Motor neuron (in vitro differentiated cells): ENCODE results near the gene CCDC92B. TPM values are rescaled to one million over a fixed set of nuclear protein-coding genes. Genes with fewer than 3 reads are reported as not detected.

Experiments used
- ATAC-seq, 8 experiments: fragments of 200-7000 bp; cut with Tn5 transposase; replicated peaks in 6 of 8; 2 replicates each; pipeline ENCODE4 v1.8.0; 2021; ENCODE audit warnings: mild to moderate bottlenecking in 8 of 8, moderate library complexity in 8 of 8
- H3K27ac ChIP-seq, 2 donors: fragments of 250-450 bp; sonication (Bioruptor Pico); 2 replicates each; pipeline ENCODE4 v1.9.0; 2021; ENCODE audit warnings: antibody characterized with exemption in 2 of 2, mild to moderate bottlenecking in 2 of 2, moderate library complexity in 1 of 2
- H3K4me1 ChIP-seq, 2 donors: fragments of 250-450 bp; sonication (Bioruptor Pico); replicated peaks in 1 of 2; 2 replicates each; pipeline ENCODE4 v1.6.1; 2021; ENCODE audit warnings: antibody characterized with exemption in 2 of 2, mild to moderate bottlenecking in 2 of 2, moderate library complexity in 1 of 2
- H3K4me3 ChIP-seq, 5 donors: fragments of 250-450 bp; sonication (Bioruptor Pico); 2 replicates each; pipeline ENCODE4 v1.9.0; 2021; ENCODE audit warnings: antibody characterized with exemption in 5 of 5, mild to moderate bottlenecking in 5 of 5, moderate library complexity in 4 of 5
- WGBS, 10 experiments: fragments of 450-650 bp; shearing (Covaris generic); methylation state at CpG; one replicate each; pipeline ENCODE4 v1.0.0; 2022; 5-methylcytosine and 5-hydroxymethylcytosine counted together
- in situ Hi-C, 9 experiments: fragments of 400-800 bp; cut with MboI; loops; one replicate each; pipeline ENCODE4 v1.15.0; 2021; ENCODE audit warnings: low sequenced_read_pairs in 9 of 9, low pct_unique_long_range_greater_than_20kb in 2 of 9; ENCODE audit not compliant: unreplicated experiment in 9 of 9
- total RNA-seq, 8 experiments: library from RNA; unstranded; fragments of 300-600 nt; gene quantifications; 2 replicates each; pipeline versions ENCODE4 v1.2.3 to v1.2.4, GENCODE V29; 2022

Gene CCDC92B
- total RNA-seq = 1 to 10 TPM in 5 of 8 experiments, under 1 TPM in 3; 0.15 to 2.9 (median 1.2) TPM

GRCh38 chr17:2749058-2749783 lies at the start of gene CCDC92B:
Gene CCDC92B (minus strand): TSS chr17:2749652. CDS start chr17:2735145, 14,507 bp downstream.
- Histone ChIP-seq H3K4me1 (peaks cover 0 to 3% of the 10 kb centered on the region in 2 donors), H3K27ac (peak within 1 kb of the TSS in 1 of 2 donors; percentile 81), H3K4me3 (peak within 1 kb of the TSS; percentile 48 to 84 (median 63))
- in situ Hi-C loops = no loop called here
- peak in 6 of 8 experiments; percentile 28 to 80 (median 74) for ATAC-seq
- WGBS, 10 experiments = no CpG with 5 or more reads among the region's 76 CpGs

- in situ Hi-C loops = no loop called here
- 83% methylated on average over 8 of the region's 11 CpGs; no CpG with 5 or more reads in 9 of the 10 experiments for WGBS, 10 experiments
- no peak overlapping the region for H3K4me3 ChIP-seq
- H3K27ac ChIP-seq = no peak overlapping the region
- no peaks in the 10 kb centered on the region for H3K4me1 ChIP-seq
- ATAC-seq = peak in 2 of 8 experiments; percentile 24 to 65
These were observed 49.2 kb upstream of the CCDC92B start for GRCh38 chr17:2798678-2799077.

- Histone ChIP-seq H3K4me1 (no peaks in the 10 kb centered on the region), H3K27ac (no peak overlapping the region), H3K4me3 (no peak overlapping the region)
- no peak for ATAC-seq
- in situ Hi-C loops = no loop called here
- 0 to 100% (median 80%) methylated on average over 1 to 9 of the region's 11 CpGs; no CpG with 5 or more reads in 5 of the 10 experiments for WGBS, 10 experiments
These were observed 48.7 kb upstream of the CCDC92B start for GRCh38 chr17:2798188-2798587.

- WGBS, 10 experiments = 80 to 100% methylated on average over 3 of the region's 11 CpGs; no CpG with 5 or more reads in 8 of the 10 experiments
- ATAC-seq = peak in 1 of 8 experiments; percentile 8
- H3K27ac ChIP-seq = no peak overlapping the region
- H3K4me1 ChIP-seq = no peaks in the 10 kb centered on the region
- in situ Hi-C loops = no loop called here
- no peak overlapping the region for H3K4me3 ChIP-seq
These were observed 48.2 kb upstream of the CCDC92B start for GRCh38 chr17:2797637-2798036.

GRCh38 chr17:2797226-2797625 lies 47.8 kb upstream of the CCDC92B start:
- in situ Hi-C loops = no loop called here
- Histone ChIP-seq H3K4me1 (no peaks in the 10 kb centered on the region), H3K4me3 (no peak overlapping the region), H3K27ac (no peak overlapping the region)
- peak in 4 of 8 experiments; percentile 18 to 31 (median 28) for ATAC-seq
- no CpG with 5 or more reads among the region's 15 CpGs for WGBS, 10 experiments

- in situ Hi-C loops = no loop called here
- peak in 4 of 8 experiments; percentile 6 to 31 (median 12) for ATAC-seq
- H3K27ac ChIP-seq = no peak within 1 kb of the TSS
- 79 to 100% (median 94%) methylated on average over 1 to 4 of the region's 39 CpGs; no CpG with 5 or more reads in 6 of the 10 experiments for WGBS, 10 experiments
- no peaks in the 10 kb centered on the region for H3K4me1 ChIP-seq
- H3K4me3 ChIP-seq = no peak within 1 kb of the TSS
These were observed 47.0 kb upstream of the CCDC92B start, which contains the start of gene RAP1GAP2 for GRCh38 chr17:2796164-2797125. Gene RAP1GAP2 (plus strand): TSS chr17:2796438. CDS start chr17:2796528, 90 bp downstream.

GRCh38 chr17:2795441-2796163 lies 46.1 kb upstream of the CCDC92B start:
- peak in 1 of 8 experiments; percentile 9 for ATAC-seq
- H3K4me3 ChIP-seq = no peak overlapping the region
- no peaks in the 10 kb centered on the region for H3K4me1 ChIP-seq
- no peak overlapping the region for H3K27ac ChIP-seq
- in situ Hi-C loops = no loop called here
- WGBS, 10 experiments = 73 to 94% (median 87%) methylated on average over 2 to 8 of the region's 28 CpGs; no CpG with 5 or more reads in 5 of the 10 experiments

GRCh38 chr17:2794111-2794803 lies 44.8 kb upstream of the CCDC92B start:
- ATAC-seq = no peak
- H3K27ac ChIP-seq = no peak overlapping the region
- 0 to 100% (median 13%) methylated on average over 1 to 3 of the region's 6 CpGs; no CpG with 5 or more reads in 3 of the 10 experiments for WGBS, 10 experiments
- no peak overlapping the region for H3K4me3 ChIP-seq
- no peaks in the 10 kb centered on the region for H3K4me1 ChIP-seq
- in situ Hi-C loops = no loop called here

- H3K4me1 ChIP-seq = no peaks in the 10 kb centered on the region
- in situ Hi-C loops = no loop called here
- no peak overlapping the region for H3K4me3 ChIP-seq
- ATAC-seq = peak in 1 of 8 experiments; percentile 13
- 48 to 93% (median 70%) methylated on average over 2 to 10 of the region's 24 CpGs; no CpG with 5 or more reads in 1 of the 10 experiments for WGBS, 10 experiments
- H3K27ac ChIP-seq = no peak overlapping the region
These were observed 43.1 kb upstream of the CCDC92B start for GRCh38 chr17:2792366-2793169.

GRCh38 chr17:2789700-2790099 lies 40.2 kb upstream of the CCDC92B start:
- in situ Hi-C loops = no loop called here
- Histone ChIP-seq H3K27ac (no peak overlapping the region), H3K4me1 (peaks cover 0 to 2% of the 10 kb centered on the region in 2 donors), H3K4me3 (no peak overlapping the region)
- 23 to 100% (median 81%) methylated on average over 1 to 3 of the region's 3 CpGs; no CpG with 5 or more reads in 1 of the 10 experiments for WGBS, 10 experiments
- no peak for ATAC-seq

- Histone ChIP-seq H3K4me1 (peaks cover 0 to 2% of the 10 kb centered on the region in 2 donors), H3K27ac (no peak overlapping the region), H3K4me3 (no peak overlapping the region)
- in situ Hi-C loops = no loop called here
- ATAC-seq = peak; percentile 92 to 99 (median 94)
- WGBS, 10 experiments = 13 to 93% (median 65%) methylated on average over 1 to 10 of the region's 21 CpGs; no CpG with 5 or more reads in 1 of the 10 experiments
These were observed 36.9 kb upstream of the CCDC92B start for GRCh38 chr17:2786176-2786881.
